Effector memory CD4-positive, alpha-beta T cell (primary cell): ENCODE data around the gene RABEP1.
A peak's percentile ranks its signal among the peaks of the same experiment; 100 is the strongest.
"Not testable (repeated sequence)": the region's sequence is repeated elsewhere in the genome, so short reads cannot be mapped to it uniquely, and the experiment has no call there.

Experiments used
- DNase-seq, 3 donors: peaks; one replicate each; pipeline ENCODE4 v3.0.0-alpha.2; 2020
- H3K27ac ChIP-seq: 2 replicates; pipeline ENCODE4 v1.7.0; 2013; ENCODE audit warnings: mild to moderate bottlenecking, low read length, moderate library complexity; ENCODE audit not compliant: insufficient read depth, poor library complexity, severe bottlenecking
- H3K27me3 ChIP-seq: replicated peaks from 2 replicates; pipeline ENCODE4 v1.7.0; 2013; ENCODE audit warnings: mild to moderate bottlenecking, low read length; ENCODE audit not compliant: insufficient read depth, control insufficient read depth, poor library complexity, severe bottlenecking
- H3K36me3 ChIP-seq: 2 replicates; pipeline ENCODE4 v1.7.0; 2013; ENCODE audit warnings: mild to moderate bottlenecking, low read length, moderate library complexity; ENCODE audit not compliant: control insufficient read depth, insufficient read depth
- H3K4me1 ChIP-seq: 2 replicates; pipeline ENCODE4 v1.7.0; 2013; ENCODE audit warnings: low read length, mild to moderate bottlenecking; ENCODE audit not compliant: control insufficient read depth, insufficient read depth, poor library complexity, severe bottlenecking
- H3K4me3 ChIP-seq: 2 replicates; pipeline ENCODE4 v1.7.0; 2013; ENCODE audit warnings: low read length, low read depth, mild to moderate bottlenecking; ENCODE audit not compliant: insufficient read depth, poor library complexity, severe bottlenecking
- H3K9me3 ChIP-seq: 2 replicates; pipeline ENCODE4 v1.7.0; 2013; ENCODE audit warnings: mild to moderate bottlenecking, low read length, moderate library complexity; ENCODE audit not compliant: control insufficient read depth
- total RNA-seq, 3 donors: gene quantifications; one replicate each; lab custom pipeline; 2026; lab: John Stamatoyannopoulos, UW

RABEP1 gene, protein sequence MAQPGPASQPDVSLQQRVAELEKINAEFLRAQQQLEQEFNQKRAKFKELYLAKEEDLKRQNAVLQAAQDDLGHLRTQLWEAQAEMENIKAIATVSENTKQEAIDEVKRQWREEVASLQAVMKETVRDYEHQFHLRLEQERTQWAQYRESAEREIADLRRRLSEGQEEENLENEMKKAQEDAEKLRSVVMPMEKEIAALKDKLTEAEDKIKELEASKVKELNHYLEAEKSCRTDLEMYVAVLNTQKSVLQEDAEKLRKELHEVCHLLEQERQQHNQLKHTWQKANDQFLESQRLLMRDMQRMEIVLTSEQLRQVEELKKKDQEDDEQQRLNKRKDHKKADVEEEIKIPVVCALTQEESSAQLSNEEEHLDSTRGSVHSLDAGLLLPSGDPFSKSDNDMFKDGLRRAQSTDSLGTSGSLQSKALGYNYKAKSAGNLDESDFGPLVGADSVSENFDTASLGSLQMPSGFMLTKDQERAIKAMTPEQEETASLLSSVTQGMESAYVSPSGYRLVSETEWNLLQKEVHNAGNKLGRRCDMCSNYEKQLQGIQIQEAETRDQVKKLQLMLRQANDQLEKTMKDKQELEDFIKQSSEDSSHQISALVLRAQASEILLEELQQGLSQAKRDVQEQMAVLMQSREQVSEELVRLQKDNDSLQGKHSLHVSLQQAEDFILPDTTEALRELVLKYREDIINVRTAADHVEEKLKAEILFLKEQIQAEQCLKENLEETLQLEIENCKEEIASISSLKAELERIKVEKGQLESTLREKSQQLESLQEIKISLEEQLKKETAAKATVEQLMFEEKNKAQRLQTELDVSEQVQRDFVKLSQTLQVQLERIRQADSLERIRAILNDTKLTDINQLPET
- 62.1 to 83.6 (median 78.0) reads per million in 3 donors for total RNA-seq

DNA sequence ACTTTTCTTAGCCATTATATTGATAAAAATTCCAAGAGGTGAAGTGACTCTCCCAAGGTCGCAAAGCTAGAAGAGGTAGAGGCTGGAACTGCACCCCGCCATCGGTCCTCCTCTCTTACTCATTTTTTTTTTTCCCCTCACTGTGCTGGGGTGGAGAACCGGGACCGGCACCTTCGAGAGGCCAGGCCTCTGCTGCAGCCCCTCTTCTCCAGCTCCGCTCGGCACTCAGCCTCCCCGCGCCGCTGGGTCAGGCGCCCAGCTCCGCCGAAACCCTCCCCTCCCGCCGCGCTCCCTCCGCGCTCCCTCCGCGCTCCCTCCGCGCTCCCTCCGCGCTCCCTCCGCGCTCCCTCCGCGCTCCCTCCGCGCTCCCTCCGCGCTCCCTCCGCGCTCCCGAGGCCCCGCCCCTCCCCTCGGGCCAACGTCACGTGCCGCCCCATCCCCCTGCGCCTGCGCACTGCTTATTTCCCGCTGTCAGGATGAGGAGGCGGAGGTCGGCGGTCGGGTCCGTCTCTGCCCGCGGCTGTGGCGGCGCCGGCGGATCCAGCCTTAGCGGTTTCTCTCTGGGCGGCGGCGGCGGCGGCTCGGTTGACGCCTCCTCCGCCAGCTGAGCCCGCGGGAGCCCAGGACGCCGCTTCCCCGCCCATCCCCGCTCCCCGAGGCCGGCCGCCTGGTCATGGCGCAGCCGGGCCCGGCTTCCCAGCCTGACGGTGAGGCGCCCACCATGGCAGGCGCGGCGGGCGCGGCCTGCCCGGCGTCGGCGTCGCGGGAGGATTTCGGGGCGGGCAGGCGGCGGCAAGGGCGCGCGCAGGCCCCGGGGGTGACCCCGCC, at the start of gene RABEP1:
Gene RABEP1 (plus strand): TSS at position 471 of the 828 bp plus-strand sequence. CDS start 203 bp downstream, at position 674.
- peaks cover 9% of the 10 kb centered on the region for H3K4me1 ChIP-seq
- H3K9me3 ChIP-seq, result no peaks in the 10 kb centered on the region
- H3K4me3 ChIP-seq, result peak within 1 kb of the TSS; percentile 62
- H3K36me3 ChIP-seq, result no peaks in the 10 kb centered on the region
- H3K27ac ChIP-seq, result peak within 1 kb of the TSS; percentile 65
- DNase-seq, result peak; percentile 85 to 94 (median 92)
- H3K27me3 ChIP-seq, result no peaks in the 10 kb centered on the region

GRCh38 chr17:5233492-5233891, 48.6 kb upstream of the RABEP1 start:
- DNase-seq, H3K36me3 ChIP-seq, H3K4me1 ChIP-seq, H3K27me3 ChIP-seq, H3K4me3 ChIP-seq, H3K27ac ChIP-seq, H3K9me3 ChIP-seq: not testable (repeated sequence)

- no peaks in the 10 kb centered on the region for H3K36me3 ChIP-seq
- no peak for DNase-seq
- no peak within 1 kb of the TSS for H3K4me3 ChIP-seq
- H3K27ac ChIP-seq, result no peak within 1 kb of the TSS
- H3K9me3 ChIP-seq, result no peaks in the 10 kb centered on the region
- H3K4me1 ChIP-seq, result no peaks in the 10 kb centered on the region
- H3K27me3 ChIP-seq, result no peaks in the 10 kb centered on the region
Measured at GRCh38 chr17:5234645-5235576, 47.2 kb upstream of the RABEP1 start, which contains the start of gene SCIMP. Gene SCIMP (minus strand): TSS chr17:5234860. CDS start chr17:5234755, 105 bp downstream.

GRCh38 chr17:5236938-5237540, 45.0 kb upstream of the RABEP1 start:
- Histone ChIP-seq H3K4me3 (no peak overlapping the region), H3K36me3 (no peaks in the 10 kb centered on the region), H3K9me3 (no peaks in the 10 kb centered on the region), H3K4me1 (peaks cover 8% of the 10 kb centered on the region), H3K27ac (no peak overlapping the region), H3K27me3 (no peaks in the 10 kb centered on the region)
- no peak for DNase-seq

- Histone ChIP-seq H3K9me3 (no peaks in the 10 kb centered on the region), H3K27ac (no peak overlapping the region), H3K27me3 (no peaks in the 10 kb centered on the region), H3K4me1 (peaks cover 11% of the 10 kb centered on the region), H3K4me3 (no peak overlapping the region), H3K36me3 (no peaks in the 10 kb centered on the region)
- DNase-seq, result no peak
Measured at GRCh38 chr17:5237541-5238016, 44.5 kb upstream of the RABEP1 start.

DNA sequence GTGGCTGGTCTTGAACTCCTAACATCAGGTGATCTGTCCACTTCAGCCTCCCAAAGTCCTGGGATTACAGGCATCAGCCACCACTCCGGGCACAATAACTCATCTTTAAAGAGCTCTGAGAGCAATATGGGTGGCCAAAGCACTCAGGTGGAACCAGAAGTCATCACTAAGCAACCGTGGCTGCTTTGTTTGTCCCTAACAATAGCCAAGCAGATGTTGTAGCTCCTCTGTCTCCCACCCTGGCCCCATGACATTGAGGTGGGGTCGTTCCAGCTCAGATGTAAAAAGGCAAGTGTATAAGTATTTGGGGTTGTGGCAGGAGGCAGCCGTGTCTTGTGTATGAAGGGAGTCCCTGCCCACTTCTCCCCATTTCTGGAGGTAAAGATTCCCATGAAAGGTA, 43.8 kb upstream of the RABEP1 start:
- H3K27ac ChIP-seq, result no peak overlapping the region

DNA sequence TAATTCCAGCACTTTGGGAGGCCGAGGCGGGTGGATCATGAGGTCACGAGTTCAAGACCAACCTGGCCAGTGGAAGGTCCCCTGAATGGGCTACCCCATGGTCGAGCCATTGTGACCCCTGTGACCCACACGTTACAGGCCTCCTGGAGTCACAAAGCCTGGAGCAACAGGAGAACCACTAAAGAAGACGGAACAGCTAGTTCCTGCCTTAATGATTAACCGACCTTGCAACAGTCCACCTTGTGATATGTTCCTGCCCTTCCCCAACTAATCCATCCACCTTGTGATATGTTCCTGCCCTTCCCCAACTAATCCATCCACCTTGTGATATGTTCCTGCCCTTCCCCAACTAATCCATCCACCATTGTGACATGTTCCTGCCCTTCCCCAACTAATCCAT, 42.3 kb upstream of the RABEP1 start:
- H3K4me1 ChIP-seq, result peaks cover 11% of the 10 kb centered on the region
- not testable (repeated sequence) for H3K4me3 ChIP-seq, H3K9me3 ChIP-seq, DNase-seq, H3K27ac ChIP-seq, H3K27me3 ChIP-seq, H3K36me3 ChIP-seq

More for the DNA sequence above, 43.8 kb upstream of the RABEP1 start:
- DNase-seq, result no peak
- Histone ChIP-seq H3K4me3 (no peak overlapping the region), H3K36me3 (no peaks in the 10 kb centered on the region), H3K9me3 (no peaks in the 10 kb centered on the region), H3K27me3 (no peaks in the 10 kb centered on the region), H3K4me1 (peaks cover 11% of the 10 kb centered on the region)

DNA sequence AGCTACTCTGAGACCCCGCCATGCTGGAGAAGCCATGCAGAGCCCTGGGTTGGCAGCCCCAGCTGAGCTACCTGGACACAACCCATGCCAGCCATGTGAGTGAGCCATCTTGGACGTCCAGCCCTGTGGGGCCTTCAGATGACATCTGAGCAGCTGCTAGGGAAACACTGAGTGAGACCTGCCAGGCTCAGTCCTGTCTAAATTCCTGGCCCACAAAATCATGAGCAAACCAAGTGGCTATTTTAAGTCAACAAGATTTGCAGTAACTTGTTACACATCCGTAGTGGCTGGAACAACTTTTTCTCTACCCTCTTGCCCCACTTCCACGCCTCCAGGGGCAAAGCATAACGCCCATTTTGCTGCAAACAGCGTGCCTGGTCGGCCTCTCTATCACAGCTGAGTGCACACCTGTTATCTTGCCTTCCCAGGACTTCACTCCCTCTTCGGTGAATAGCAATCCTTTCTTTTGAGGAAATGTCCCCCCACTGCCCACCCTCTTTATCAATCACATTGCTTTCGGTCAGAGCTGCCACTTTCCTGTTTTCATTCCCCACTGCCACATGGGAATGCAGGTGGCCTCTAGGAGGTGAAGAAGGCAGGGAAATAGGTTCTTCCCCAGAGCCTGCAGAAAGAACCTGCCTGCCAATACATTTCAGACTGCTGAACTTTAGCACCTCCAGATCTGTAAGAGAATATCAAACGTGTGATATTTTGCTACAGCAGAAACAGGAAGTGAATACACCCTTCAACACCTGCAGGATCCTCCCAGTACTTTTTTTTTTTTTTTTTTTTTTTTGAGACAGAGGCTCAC, 40.0 kb upstream of the RABEP1 start:
- DNase-seq, result no peak
- no peak overlapping the region for H3K4me3 ChIP-seq
- H3K36me3 ChIP-seq, result no peaks in the 10 kb centered on the region
- H3K4me1 ChIP-seq, result peaks cover 11% of the 10 kb centered on the region
- H3K27ac ChIP-seq, result peak overlapping the region; percentile 10
- H3K9me3 ChIP-seq, result no peaks in the 10 kb centered on the region
- no peaks in the 10 kb centered on the region for H3K27me3 ChIP-seq
